Right atrium auricular region (tissue), 2 donors: ENCODE results near the gene MAGEF1. TPM values are rescaled to one million over a fixed set of nuclear protein-coding genes. Genes with fewer than 3 reads are reported as not detected.

Source experiments
- DNase-seq: peaks from one replicate; pipeline ENCODE4 v3.0.0-alpha.2; 2019; ENCODE audit warnings: low spot score
- H3K27ac ChIP-seq, 2 donors: fragments of 200-600 bp; sonication (generic); 1 replicate in 1 of 2; 2 replicates in 1 of 2; pipeline ENCODE4 v1.5.1; 2016 to 2019
- H3K27me3 ChIP-seq, 2 donors: fragments of 200-600 bp; sonication (generic); one replicate each; pipeline versions ENCODE4 v1.5.1 to v1.6.0; 2017 to 2019
- H3K36me3 ChIP-seq: fragments of 200-600 bp; sonication (generic); one replicate; pipeline ENCODE4 v1.5.1; 2016
- H3K4me1 ChIP-seq, 2 donors: fragments of 200-600 bp; sonication (generic); one replicate each; pipeline versions ENCODE4 v1.5.1 to v1.6.0; 2017 to 2019
- H3K4me3 ChIP-seq, 2 donors: fragments of 200-600 bp; sonication (generic); 1 replicate in 1 of 2; 2 replicates in 1 of 2; pipeline ENCODE4 v1.5.1; 2017 to 2019; ENCODE audit warnings: mild to moderate bottlenecking in 1 of 2, moderate library complexity in 1 of 2
- H3K9me3 ChIP-seq, 2 donors: fragments of 200-600 bp; sonication (generic); one replicate each; pipeline ENCODE4 v1.5.1; 2019
- CTCF ChIP-seq, 2 donors: fragments of 200-600 bp; sonication (generic); IDR thresholded peaks; one replicate each; pipeline ENCODE4 v1.5.1; 2019; ENCODE audit warnings: antibody characterized with exemption in 2 of 2
- total RNA-seq, 2 donors: library from RNA; depleted of rRNA; stranded (reverse); fragments of >200 nt; gene quantifications; one replicate each; pipeline ENCODE4 v1.1.0, GENCODE V29; 2016

MAGEF1 gene
- total RNA-seq, 2 donors from 2014 or later = 26.9 to 32.2 TPM

DNA sequence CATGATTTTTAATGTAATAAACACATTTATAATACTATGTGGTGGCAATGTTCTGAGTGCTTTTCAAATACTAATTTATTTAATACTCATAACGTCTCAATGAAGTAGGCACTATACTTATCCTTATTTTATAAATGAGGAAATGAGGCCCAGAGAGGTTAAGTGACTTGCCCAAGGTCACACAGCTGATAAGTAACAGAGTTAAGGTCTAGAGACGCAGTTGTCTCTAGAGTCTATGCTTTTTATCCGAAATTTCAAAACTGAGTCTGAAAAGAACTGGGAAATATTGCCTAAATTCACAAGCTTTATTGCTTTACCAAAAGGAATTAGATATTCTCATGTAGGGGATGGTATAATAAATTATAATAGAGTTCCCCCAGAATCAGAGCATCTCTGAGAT, 31.4 kb upstream of the MAGEF1 start:
- H3K9me3 ChIP-seq = no peaks in the 10 kb centered on the region
- no peak overlapping the region for H3K4me3 ChIP-seq
- no peak for DNase-seq
- H3K27me3 ChIP-seq = no peaks in the 10 kb centered on the region
- H3K36me3 ChIP-seq = no peaks in the 10 kb centered on the region
- no peak overlapping the region for H3K27ac ChIP-seq
- TF ChIP-seq CTCF (IDR thresholded peaks at IDR 0.05) = no peak
- no peaks in the 10 kb centered on the region for H3K4me1 ChIP-seq

DNA sequence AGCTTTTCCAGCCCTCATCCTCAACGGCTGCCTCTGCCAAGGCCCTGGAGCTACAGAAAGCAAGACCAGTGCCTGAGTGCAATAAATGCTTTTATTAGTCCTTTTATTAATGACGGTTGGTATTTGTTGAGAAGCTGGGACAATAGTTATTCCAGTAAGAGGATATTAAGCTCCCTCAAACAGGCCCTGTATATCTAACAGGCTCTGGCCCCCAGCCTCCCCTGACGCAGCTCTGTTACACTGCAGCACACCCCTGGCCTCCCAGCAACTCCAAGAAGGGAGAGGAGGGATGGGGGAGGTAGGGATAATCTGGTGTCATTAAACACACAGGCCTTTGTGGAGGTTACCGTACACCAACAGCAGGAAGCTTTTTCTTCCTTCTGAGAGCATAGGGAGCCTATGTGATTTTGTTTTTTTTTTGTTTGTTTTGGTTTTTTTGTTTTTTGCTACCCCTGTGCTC, 30.8 kb upstream of the MAGEF1 start:
- no peak for TF ChIP-seq CTCF (IDR thresholded peaks at IDR 0.05)
- Histone ChIP-seq H3K27ac (no peak overlapping the region), H3K4me1 (no peaks in the 10 kb centered on the region), H3K4me3 (no peak overlapping the region), H3K27me3 (no peaks in the 10 kb centered on the region), H3K9me3 (no peaks in the 10 kb centered on the region), H3K36me3 (no peaks in the 10 kb centered on the region)
- no peak for DNase-seq

DNA sequence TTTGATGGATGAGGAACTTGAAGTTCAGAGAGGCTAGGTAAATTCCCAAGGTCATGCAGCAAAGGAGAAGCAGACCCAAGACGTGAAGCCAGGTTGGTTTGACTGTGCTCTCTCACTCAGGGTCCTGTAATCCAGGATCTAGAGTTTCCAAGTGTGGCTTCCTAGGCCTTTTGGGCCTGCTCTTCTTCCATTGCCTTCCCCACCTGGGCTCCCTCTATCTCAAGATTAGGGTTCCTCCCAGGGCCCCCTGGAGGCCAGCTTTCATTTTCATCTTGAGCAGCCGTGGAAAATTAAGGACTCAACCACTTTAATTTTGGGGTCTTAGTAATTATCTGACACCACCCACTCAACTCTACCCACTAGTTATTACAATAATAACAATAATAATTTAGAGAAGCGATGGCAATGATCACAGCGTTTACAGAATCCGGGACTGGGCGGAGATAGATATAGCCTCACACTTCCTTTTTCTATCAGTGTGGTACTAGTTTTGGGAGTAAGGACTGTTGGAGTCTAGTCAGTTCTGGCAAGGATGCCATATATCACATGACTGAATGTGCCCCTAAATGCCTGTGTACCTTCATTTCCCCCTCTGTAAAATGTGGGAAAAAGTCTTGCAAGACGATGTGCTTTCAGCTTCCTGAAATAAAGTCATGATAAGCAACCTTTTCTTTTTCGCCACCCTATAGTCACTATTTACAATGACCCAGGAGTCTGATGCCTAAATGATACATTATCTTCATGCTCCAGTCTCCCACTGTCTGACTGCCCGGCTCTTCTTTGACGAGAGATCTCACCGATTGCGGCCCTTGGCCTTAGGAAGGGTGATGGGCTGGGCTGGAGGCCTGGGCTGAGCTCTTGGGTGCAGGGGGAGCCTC, 30.2 kb upstream of the MAGEF1 start:
- H3K36me3 ChIP-seq = no peaks in the 10 kb centered on the region
- H3K4me3 ChIP-seq = no peak overlapping the region
- H3K27me3 ChIP-seq = no peaks in the 10 kb centered on the region
- no peak overlapping the region for H3K27ac ChIP-seq
- no peak for TF ChIP-seq CTCF (IDR thresholded peaks at IDR 0.05)
- DNase-seq = no peak
- no peaks in the 10 kb centered on the region for H3K4me1 ChIP-seq
- H3K9me3 ChIP-seq = no peaks in the 10 kb centered on the region

DNA sequence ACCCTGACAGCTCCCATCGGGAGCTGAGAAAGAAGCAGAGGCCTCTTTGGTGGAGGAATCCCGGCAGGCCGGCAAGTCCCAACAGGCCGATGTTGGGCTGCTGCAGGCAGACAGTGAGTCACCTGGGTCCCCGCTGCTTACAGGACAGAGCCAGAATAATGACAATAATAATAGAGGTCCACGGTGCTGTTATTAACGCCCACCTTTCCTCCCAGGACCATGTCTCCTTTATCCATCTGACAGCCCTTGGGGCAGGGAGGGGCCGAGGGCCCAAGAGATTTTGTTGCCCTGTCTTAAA, 29.3 kb upstream of the MAGEF1 start:
- no peaks in the 10 kb centered on the region for H3K9me3 ChIP-seq
- no peaks in the 10 kb centered on the region for H3K36me3 ChIP-seq
- H3K27ac ChIP-seq = no peak overlapping the region
- H3K27me3 ChIP-seq = no peaks in the 10 kb centered on the region
- no peak for TF ChIP-seq CTCF (IDR thresholded peaks at IDR 0.05)
- no peak for DNase-seq
- H3K4me1 ChIP-seq = no peaks in the 10 kb centered on the region
- H3K4me3 ChIP-seq = no peak overlapping the region

- H3K4me1 ChIP-seq = no peaks in the 10 kb centered on the region
- H3K9me3 ChIP-seq = no peaks in the 10 kb centered on the region
- no peaks in the 10 kb centered on the region for H3K36me3 ChIP-seq
- no peak overlapping the region for H3K4me3 ChIP-seq
- H3K27me3 ChIP-seq = no peaks in the 10 kb centered on the region
- H3K27ac ChIP-seq = no peak overlapping the region
- DNase-seq = no peak
- TF ChIP-seq CTCF (IDR thresholded peaks at IDR 0.05) = no peak
Observed at GRCh38 chr3:184740509-184741258, 28.8 kb upstream of the MAGEF1 start.
